Spleen (tissue), 11 donors: ENCODE measurements around the gene PLK5. TPM values are rescaled to one million over a fixed set of nuclear protein-coding genes. Genes with fewer than 3 reads are reported as not detected.
"Not testable (repeated sequence)": the region's sequence is repeated elsewhere in the genome, so short reads cannot be mapped to it uniquely, and the experiment has no call there.

Experiments used
- DNase-seq: peaks from one replicate; pipeline ENCODE4 v3.0.0-alpha.2; 2020
- H3K27ac ChIP-seq, 8 donors: fragments of 200-600 bp; sonication (generic) in 7 of 8; 1 replicate in 4 of 8; 2 replicates in 4 of 8; pipeline versions ENCODE4 v1.5.0 to v1.8.0; 2016 to 2021; ENCODE audit warnings: inconsistent platforms in 4 of 8, mild to moderate bottlenecking in 4 of 8, moderate library complexity in 1 of 8
- H3K27me3 ChIP-seq, 7 donors: fragments of 200-600 bp; sonication (generic) in 6 of 7; replicated peaks in 1 of 7; 1 replicate in 4 of 7; 2 replicates in 3 of 7; pipeline versions ENCODE4 v1.5.0 to v1.8.0; 2016 to 2021; ENCODE audit warnings: inconsistent platforms in 3 of 7, mild to moderate bottlenecking in 1 of 7
- H3K36me3 ChIP-seq, 6 donors: fragments of 200-600 bp; sonication (generic) in 5 of 6; 1 replicate in 4 of 6; 2 replicates in 2 of 6; pipeline versions ENCODE4 v1.5.0 to v1.8.0; 2016 to 2021; ENCODE audit warnings: inconsistent platforms in 2 of 6
- H3K4me1 ChIP-seq, 6 donors: fragments of 200-600 bp; sonication (generic) in 5 of 6; 1 replicate in 3 of 6; 2 replicates in 3 of 6; pipeline versions ENCODE4 v1.5.0 to v1.8.0; 2016 to 2021; ENCODE audit warnings: inconsistent platforms in 3 of 6
- H3K4me3 ChIP-seq, 8 donors: fragments of 200-600 bp; sonication (generic) in 7 of 8; 1 replicate in 4 of 8; 2 replicates in 4 of 8; pipeline versions ENCODE4 v1.5.0 to v1.8.0; 2016 to 2021; ENCODE audit warnings: inconsistent platforms in 4 of 8, mild to moderate bottlenecking in 4 of 8, moderate library complexity in 2 of 8
- H3K9me3 ChIP-seq, 8 donors: fragments of 200-600 bp; sonication (generic) in 7 of 8; 1 replicate in 4 of 8; 2 replicates in 4 of 8; pipeline versions ENCODE4 v1.5.0 to v1.8.0; 2016 to 2021; ENCODE audit warnings: inconsistent platforms in 4 of 8
- POLR2A ChIP-seq, 3 donors: fragments of 450-650 bp; IDR thresholded peaks; one replicate each; pipeline ENCODE4 v1.5.1; 2017; ENCODE audit warnings: antibody characterized with exemption in 3 of 3, mild to moderate bottlenecking in 1 of 3
- POLR2AphosphoS5 ChIP-seq, 3 donors: sonication (generic); formaldehyde crosslinking; IDR thresholded peaks; one replicate each; pipeline ENCODE4 v1.5.1; 2017; ENCODE audit warnings: antibody characterized with exemption in 3 of 3
- WGBS, 5 donors: extraction: QIAGEN DNeasy Blood & Tissue Kit in 3 of 5; methylation state at CpG; one replicate each; pipeline versions ENCODE4 v1.1.5 to v1.1.7; 2013 to 2018; 5-methylcytosine and 5-hydroxymethylcytosine counted together
- intact Hi-C: fragments of 100-400 bp; cut with DNase I; formaldehyde crosslinking; loops from one replicate; pipeline ENCODE4 v1.15.0; 2023; ENCODE audit warnings: low total_unique reads
- polyA plus RNA-seq, 3 donors: library from polyadenylated mRNA; stranded (reverse); fragments of 200-250 nt; gene quantifications; one replicate each; pipeline ENCODE4 v1.2.1, GENCODE V29; 2013
- total RNA-seq, 7 donors: library from RNA; depleted of rRNA in 3 of 7; stranded (reverse); fragments of >200 nt in 3 of 7; fragmentation: NEBNext Ultra II Directional in 4 of 7; extraction: Animal tissue kit (Norgen Biotek cat#: 25700) in 4 of 7; gene quantifications; one replicate each; pipeline versions ENCODE4 v1.1.0 to v1.2.1, GENCODE V29; 2016 to 2021
- TF ChIP-seq, protein P1 (sequence below), 11 experiments: fragments of 200-600 bp in 7 of 11; fragments of 450-650 bp in 4 of 11; sonication (generic) in 4 of 11; IDR thresholded peaks in 8 of 11; conservative IDR thresholded peaks in 3 of 11; 1 replicate in 7 of 11; 2 replicates in 4 of 11; pipeline versions ENCODE4 v1.4.0 to v1.8.0; 2016 to 2021; ENCODE audit warnings: antibody characterized with exemption in 11 of 11, inconsistent platforms in 4 of 11, mild to moderate bottlenecking in 1 of 11
- donor health status: healthy with polysubstance abuse.
- donor health status: DM: no; HTN: no; CAD: no; lungs with moderate emphysema.
- donor health status: DM: no; HTN: no; CAD: no.
- donor health status: Bipolar disorder and iron deficiency.
- donor health status: healthy.
- donor health status: DM: no; HTN: no; CAD: no.
- donor health status: DM: yes; HTN: yes; CAD: no.

Gene PLK5
- total and polyA plus RNA-seq, 10 donors = 0.04 to 0.06 (median 0.06) TPM; not detected in 7

DNA sequence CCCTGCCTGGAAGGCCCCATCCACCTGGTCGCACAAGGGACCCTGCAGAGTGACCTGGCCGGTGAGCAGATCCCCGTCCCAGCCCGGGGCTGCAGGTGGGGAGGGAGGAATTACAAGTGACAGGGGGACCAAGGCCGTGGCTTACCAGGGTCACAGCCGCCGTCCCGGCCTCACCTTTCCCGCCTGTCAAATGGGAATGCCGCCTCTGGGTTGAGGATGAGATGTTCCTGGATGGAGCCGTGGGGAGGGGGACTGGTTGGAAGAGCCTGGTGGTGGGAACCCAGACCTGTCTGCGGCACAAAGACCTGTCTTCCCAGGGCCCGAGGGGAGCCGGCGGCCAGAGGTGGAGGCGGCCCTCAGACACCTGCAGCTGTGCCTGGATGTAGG lies 5.5 kb downstream of the PLK5 start:
- intact Hi-C loops = no loop called here
- 78 to 83% (median 83%) methylated on average over 1 to 16 of the region's 16 CpGs for WGBS, 5 donors

DNA sequence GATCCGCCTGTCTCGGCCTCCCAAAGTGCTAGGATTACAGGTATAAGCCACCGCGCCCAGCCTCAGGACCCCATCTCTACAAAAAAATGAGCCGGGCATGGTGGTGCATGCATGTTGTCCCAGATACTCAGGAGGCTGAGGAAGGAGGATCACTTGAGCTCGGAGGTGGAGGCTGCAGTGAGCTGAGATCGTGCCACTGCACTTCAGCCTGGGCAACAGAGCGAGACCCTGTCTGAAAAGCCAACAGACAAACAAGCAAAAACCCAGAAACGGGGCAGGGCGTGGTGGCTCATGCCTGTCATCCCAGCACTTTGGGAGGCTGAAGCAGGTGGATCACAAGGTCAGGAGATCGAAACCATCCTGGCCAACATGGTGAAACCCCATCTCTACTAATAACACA lies 7.0 kb downstream of the PLK5 start:
- H3K9me3 ChIP-seq, H3K36me3 ChIP-seq, H3K4me1 ChIP-seq, H3K27ac ChIP-seq, intact Hi-C loops, DNase-seq, H3K4me3 ChIP-seq: not testable (repeated sequence)
- WGBS, 5 donors = 86 to 96% (median 90%) methylated on average over 11 of the region's 11 CpGs
- peaks cover 0 to 95% (median 25%) of the 10 kb centered on the region in 7 donors for H3K27me3 ChIP-seq

More for the DNA sequence above, 5.5 kb downstream of the PLK5 start:
- H3K4me1 ChIP-seq = peaks cover 0 to 1% (median 0%) of the 10 kb centered on the region in 6 donors
- H3K27ac ChIP-seq = no peak overlapping the region
- H3K4me3 ChIP-seq = no peak overlapping the region
- TF ChIP-seq, protein P1, sequence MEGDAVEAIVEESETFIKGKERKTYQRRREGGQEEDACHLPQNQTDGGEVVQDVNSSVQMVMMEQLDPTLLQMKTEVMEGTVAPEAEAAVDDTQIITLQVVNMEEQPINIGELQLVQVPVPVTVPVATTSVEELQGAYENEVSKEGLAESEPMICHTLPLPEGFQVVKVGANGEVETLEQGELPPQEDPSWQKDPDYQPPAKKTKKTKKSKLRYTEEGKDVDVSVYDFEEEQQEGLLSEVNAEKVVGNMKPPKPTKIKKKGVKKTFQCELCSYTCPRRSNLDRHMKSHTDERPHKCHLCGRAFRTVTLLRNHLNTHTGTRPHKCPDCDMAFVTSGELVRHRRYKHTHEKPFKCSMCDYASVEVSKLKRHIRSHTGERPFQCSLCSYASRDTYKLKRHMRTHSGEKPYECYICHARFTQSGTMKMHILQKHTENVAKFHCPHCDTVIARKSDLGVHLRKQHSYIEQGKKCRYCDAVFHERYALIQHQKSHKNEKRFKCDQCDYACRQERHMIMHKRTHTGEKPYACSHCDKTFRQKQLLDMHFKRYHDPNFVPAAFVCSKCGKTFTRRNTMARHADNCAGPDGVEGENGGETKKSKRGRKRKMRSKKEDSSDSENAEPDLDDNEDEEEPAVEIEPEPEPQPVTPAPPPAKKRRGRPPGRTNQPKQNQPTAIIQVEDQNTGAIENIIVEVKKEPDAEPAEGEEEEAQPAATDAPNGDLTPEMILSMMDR (IDR thresholded peaks at IDR 0.05 in 8 of 11, conservative IDR thresholded peaks at IDR 0.05 in 3 of 11) = no peak
- TF ChIP-seq POLR2AphosphoS5 (IDR thresholded peaks at IDR 0.05) = no peak
- TF ChIP-seq POLR2A (IDR thresholded peaks at IDR 0.05) = no peak
- DNase-seq = no peak
- peaks cover 0 to 96% (median 39%) of the 10 kb centered on the region in 7 donors for H3K27me3 ChIP-seq
- no peaks in the 10 kb centered on the region for H3K9me3 ChIP-seq
- no peaks in the 10 kb centered on the region for H3K36me3 ChIP-seq

DNA sequence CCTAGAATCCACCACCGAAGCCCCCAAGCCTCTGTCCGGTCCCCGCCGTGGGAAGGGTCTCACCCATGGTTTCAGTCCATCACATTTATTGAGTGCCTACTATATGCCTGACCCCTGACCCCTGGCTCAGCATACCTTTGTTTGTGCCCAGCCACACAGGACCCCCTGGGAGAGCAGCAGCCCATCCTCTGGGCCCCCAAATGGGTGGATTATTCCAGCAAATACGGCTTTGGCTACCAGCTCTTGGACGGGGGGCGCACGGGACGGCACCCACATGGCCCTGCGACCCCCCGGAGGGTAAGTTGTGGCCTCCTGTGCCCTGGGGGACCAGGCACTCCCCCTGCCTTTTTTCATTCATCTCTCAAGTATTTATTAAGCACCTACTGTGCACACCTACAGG lies 7.7 kb downstream of the PLK5 start:
- Histone ChIP-seq H3K27ac (no peak overlapping the region), H3K4me1 (no peaks in the 10 kb centered on the region), H3K4me3 (no peak overlapping the region), H3K9me3 (peaks cover 0 to 4% (median 0%) of the 10 kb centered on the region in 8 donors), H3K27me3 (peaks cover 0 to 91% (median 17%) of the 10 kb centered on the region in 7 donors), H3K36me3 (no peaks in the 10 kb centered on the region)
- 75 to 88% (median 86%) methylated on average over 11 of the region's 11 CpGs for WGBS, 5 donors
- intact Hi-C loops = no loop called here
- TF ChIP-seq, protein P1 (IDR thresholded peaks at IDR 0.05 in 8 of 11, conservative IDR thresholded peaks at IDR 0.05 in 3 of 11) = no peak
- TF ChIP-seq POLR2AphosphoS5 (IDR thresholded peaks at IDR 0.05) = no peak
- TF ChIP-seq POLR2A (IDR thresholded peaks at IDR 0.05) = no peak
- no peak for DNase-seq

DNA sequence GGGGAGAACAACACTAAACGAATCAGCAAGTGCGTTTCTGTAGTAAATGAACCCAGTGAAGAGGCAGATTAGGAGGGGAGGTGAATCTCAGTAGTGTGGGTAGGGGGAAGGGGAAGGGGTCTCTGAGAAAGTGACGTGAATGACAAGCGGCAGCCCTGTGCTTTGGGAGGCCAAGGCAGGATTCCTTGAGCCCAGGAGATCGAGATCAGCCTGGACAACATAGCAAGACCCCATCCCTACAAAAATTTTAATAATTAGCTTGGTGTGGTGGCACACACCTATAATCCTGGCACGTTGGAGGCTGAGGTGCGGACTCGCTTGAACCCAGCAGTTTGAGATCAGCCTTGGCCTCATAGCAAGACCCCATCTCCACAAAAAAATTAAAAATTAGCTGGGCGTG lies 8.1 kb downstream of the PLK5 start:
- no peak for DNase-seq
- 82 to 88% (median 86%) methylated on average over 9 of the region's 9 CpGs for WGBS, 5 donors
- TF ChIP-seq, protein P1 (IDR thresholded peaks at IDR 0.05 in 8 of 11, conservative IDR thresholded peaks at IDR 0.05 in 3 of 11) = no peak
- TF ChIP-seq POLR2A (IDR thresholded peaks at IDR 0.05) (no peak), POLR2AphosphoS5 (IDR thresholded peaks at IDR 0.05) (no peak)
- H3K9me3 ChIP-seq = peaks cover 0 to 4% (median 0%) of the 10 kb centered on the region in 8 donors
- intact Hi-C loops = no loop called here
- H3K4me1 ChIP-seq = no peaks in the 10 kb centered on the region
- H3K27me3 ChIP-seq = peaks cover 0 to 90% (median 16%) of the 10 kb centered on the region in 7 donors
- H3K4me3 ChIP-seq = no peak overlapping the region
- H3K27ac ChIP-seq = no peak overlapping the region
- no peaks in the 10 kb centered on the region for H3K36me3 ChIP-seq
